NT2/D1 (cell line): Measurements from ENCODE around the gene TMEM269.

Source experiments
- DNase-seq: peaks from one replicate; pipeline ENCODE4 v3.0.0-alpha.2; 2011; ENCODE audit warnings: low read depth, low spot score
- H3K27me3 ChIP-seq: 2 replicates; pipeline ENCODE4 v1.6.0; 2011; ENCODE audit warnings: mild to moderate bottlenecking; ENCODE audit not compliant: insufficient read length, insufficient read depth
- H3K36me3 ChIP-seq: 2 replicates; pipeline ENCODE4 v1.6.1; 2011; ENCODE audit warnings: mild to moderate bottlenecking, low read length, mixed read lengths; ENCODE audit not compliant: insufficient read depth, insufficient read length
- H3K4me1 ChIP-seq: 2 replicates; pipeline ENCODE4 v1.5.1; 2011; ENCODE audit not compliant: insufficient read depth, insufficient read length
- H3K4me3 ChIP-seq: 2 replicates; pipeline ENCODE4 v1.5.1; 2011; ENCODE audit warnings: low read depth; ENCODE audit not compliant: insufficient read length
- H3K9ac ChIP-seq: 2 replicates; pipeline ENCODE4 v1.6.0; 2011; ENCODE audit warnings: low read depth; ENCODE audit not compliant: insufficient read length
- H3K9me3 ChIP-seq: 2 replicates; pipeline ENCODE4 v1.5.1; 2011; ENCODE audit warnings: mild to moderate bottlenecking, low read length; ENCODE audit not compliant: insufficient read depth
- SUZ12 ChIP-seq: IDR thresholded peaks from 2 replicates; pipeline ENCODE4 v1.6.1; 2011; ENCODE audit not compliant: insufficient read length, insufficient read depth; ENCODE audit errors: extremely low read depth
- YY1 ChIP-seq: IDR thresholded peaks from 2 replicates; pipeline ENCODE4 v1.6.1; 2011; ENCODE audit not compliant: insufficient read length, insufficient read depth
- ZNF274 ChIP-seq: IDR thresholded peaks from 2 replicates; pipeline ENCODE4 v1.6.1; 2011; ENCODE audit warnings: mild to moderate bottlenecking, low read depth, low read length

TMEM269 gene

GRCh38 chr1:42783092-42783491 is 1.7 kb upstream of the TMEM269 start:
- no peak for DNase-seq
- Histone ChIP-seq H3K4me3 (no peak overlapping the region), H3K27me3 (no peaks in the 10 kb centered on the region), H3K4me1 (no peaks in the 10 kb centered on the region), H3K36me3 (peaks cover 56% of the 10 kb centered on the region), H3K9ac (no peak overlapping the region), H3K9me3 (no peaks in the 10 kb centered on the region)
- TF ChIP-seq ZNF274 (no peak), SUZ12 (no peak), YY1 (no peak)

- Histone ChIP-seq H3K4me1 (no peaks in the 10 kb centered on the region), H3K36me3 (peaks cover 42% of the 10 kb centered on the region), H3K4me3 (no peak overlapping the region), H3K9me3 (no peaks in the 10 kb centered on the region), H3K27me3 (no peaks in the 10 kb centered on the region), H3K9ac (no peak overlapping the region)
- TF ChIP-seq ZNF274 (no peak), SUZ12 (no peak), YY1 (no peak)
- no peak for DNase-seq
These were observed 245 bp upstream of the TMEM269 start for GRCh38 chr1:42784547-42784945.

GRCh38 chr1:42786097-42786496 is 1.3 kb downstream of the TMEM269 start:
- no peak overlapping the region for H3K4me3 ChIP-seq
- H3K36me3 ChIP-seq, result peaks cover 26% of the 10 kb centered on the region
- TF ChIP-seq YY1 (no peak), ZNF274 (no peak), SUZ12 (no peak)
- no peak overlapping the region for H3K9ac ChIP-seq
- no peak for DNase-seq
- no peaks in the 10 kb centered on the region for H3K4me1 ChIP-seq
- H3K9me3 ChIP-seq, result no peaks in the 10 kb centered on the region
- no peaks in the 10 kb centered on the region for H3K27me3 ChIP-seq

GRCh38 chr1:42788021-42788420 is 3.2 kb downstream of the TMEM269 start:
- Histone ChIP-seq H3K27me3 (no peaks in the 10 kb centered on the region), H3K36me3 (peaks cover 20% of the 10 kb centered on the region)

GRCh38 chr1:42793824-42794223 is 9.0 kb downstream of the TMEM269 start:
- Histone ChIP-seq H3K36me3 (no peaks in the 10 kb centered on the region), H3K9me3 (no peaks in the 10 kb centered on the region), H3K4me3 (no peak overlapping the region), H3K9ac (no peak overlapping the region), H3K27me3 (no peaks in the 10 kb centered on the region), H3K4me1 (no peaks in the 10 kb centered on the region)
- TF ChIP-seq ZNF274 (no peak), SUZ12 (no peak), YY1 (no peak)
- no peak for DNase-seq

More at GRCh38 chr1:42788021-42788420, 3.2 kb downstream of the TMEM269 start:
- TF ChIP-seq SUZ12 (no peak), YY1 (no peak), ZNF274 (no peak)
- H3K4me3 ChIP-seq, result no peak overlapping the region
- no peak for DNase-seq
- no peaks in the 10 kb centered on the region for H3K4me1 ChIP-seq
- H3K9me3 ChIP-seq, result no peaks in the 10 kb centered on the region
- no peak overlapping the region for H3K9ac ChIP-seq

GRCh38 chr1:42797414-42797813 is 12.6 kb downstream of the TMEM269 start:
- Histone ChIP-seq H3K36me3 (no peaks in the 10 kb centered on the region), H3K9ac (no peak overlapping the region), H3K9me3 (no peaks in the 10 kb centered on the region), H3K4me3 (no peak overlapping the region), H3K27me3 (no peaks in the 10 kb centered on the region), H3K4me1 (no peaks in the 10 kb centered on the region)
- TF ChIP-seq SUZ12 (no peak), ZNF274 (no peak), YY1 (no peak)
- DNase-seq, result no peak

GRCh38 chr1:42797979-42798378 is 13.2 kb downstream of the TMEM269 start:
- H3K4me3 ChIP-seq, result no peak overlapping the region
- H3K9ac ChIP-seq, result no peak overlapping the region
- DNase-seq, result no peak
- no peaks in the 10 kb centered on the region for H3K36me3 ChIP-seq
- no peaks in the 10 kb centered on the region for H3K27me3 ChIP-seq
- no peaks in the 10 kb centered on the region for H3K4me1 ChIP-seq
- no peaks in the 10 kb centered on the region for H3K9me3 ChIP-seq
- no peak for TF ChIP-seq ZNF274
- TF ChIP-seq YY1, result no peak
- TF ChIP-seq SUZ12, result no peak

GRCh38 chr1:42801832-42802473 is 17.2 kb downstream of the TMEM269 start:
- H3K9ac ChIP-seq, result no peak overlapping the region
- peaks cover 20% of the 10 kb centered on the region; the same call in 1 of the 2 replicates for H3K9me3 ChIP-seq
- no peaks in the 10 kb centered on the region for H3K4me1 ChIP-seq
- no peak overlapping the region for H3K4me3 ChIP-seq
- peaks cover 15% of the 10 kb centered on the region for H3K36me3 ChIP-seq
- DNase-seq, result no peak
- no peaks in the 10 kb centered on the region for H3K27me3 ChIP-seq
- TF ChIP-seq YY1, result no peak
- no peak for TF ChIP-seq SUZ12
- TF ChIP-seq ZNF274, result no peak
